HG03045 (cell line): ENCODE data around the gene ACTL6A.
A peak's percentile ranks its signal among the peaks of the same experiment; 100 is the strongest.

Experiments
- ATAC-seq: cut with Tn5 transposase; IDR thresholded peaks from one replicate; pipeline ENCODE4 v1.9.1; 2021; ENCODE audit warnings: mild to moderate bottlenecking, moderate library complexity; ENCODE audit not compliant: unreplicated experiment

Gene ACTL6A

DNA sequence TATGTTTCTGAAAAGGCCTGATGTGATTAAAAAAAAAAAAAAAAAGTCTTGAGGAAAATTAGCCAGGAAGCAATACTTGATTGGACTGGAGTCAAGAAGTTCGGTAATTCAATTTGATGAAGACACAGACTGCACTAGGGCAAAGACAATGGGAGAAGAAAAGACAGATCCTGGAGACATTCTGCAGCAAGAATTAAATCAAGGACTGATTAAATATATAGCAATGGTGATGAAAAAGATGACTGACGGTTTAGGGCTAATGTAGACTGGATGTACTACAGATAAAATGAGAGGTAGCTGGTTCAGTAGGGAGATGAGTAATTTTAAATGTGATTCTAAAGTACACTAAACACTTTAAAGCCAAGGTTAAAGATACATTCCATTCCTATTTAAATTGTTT lies 27.9 kb downstream of the ACTL6A start:
- ATAC-seq, result no peak

DNA sequence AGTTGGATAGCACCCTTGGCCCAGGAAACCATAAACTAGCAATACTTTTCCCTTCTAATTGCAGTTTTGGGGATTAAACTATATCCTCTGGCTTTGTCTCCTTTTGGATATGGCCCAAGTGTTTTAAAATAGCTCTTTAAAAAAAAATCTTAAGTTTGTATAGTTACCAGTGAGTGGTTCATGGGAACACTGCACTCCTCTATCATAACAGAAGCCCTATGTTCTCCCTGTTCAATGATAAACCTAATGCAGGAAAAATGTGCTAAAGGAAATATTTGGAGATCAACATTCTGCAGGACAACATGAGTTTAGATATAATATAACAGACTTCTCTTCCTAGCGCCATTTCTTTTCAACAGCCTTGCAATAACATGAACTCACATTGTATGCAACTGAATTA lies 28.6 kb downstream of the ACTL6A start:
- no peak for ATAC-seq

DNA sequence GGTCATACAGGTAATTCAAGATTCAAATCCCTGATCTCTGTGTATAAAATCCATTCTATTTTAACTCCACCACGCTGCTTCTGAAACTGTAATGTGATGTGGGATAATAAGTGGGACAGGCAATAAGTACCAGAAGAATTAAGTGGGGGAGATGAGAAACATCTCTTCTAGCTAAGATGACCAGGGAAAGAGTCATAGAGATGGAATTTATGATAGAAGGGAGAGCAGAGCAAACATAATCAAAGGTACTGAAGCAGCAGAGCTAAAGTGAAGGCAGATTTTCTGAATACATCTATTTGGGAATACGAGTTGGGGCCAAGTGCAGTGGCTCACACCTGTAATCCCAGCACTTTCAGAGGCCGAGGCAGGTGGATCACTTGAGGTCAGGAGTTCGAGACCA lies 36.8 kb downstream of the ACTL6A start:
- no peak for ATAC-seq

- no peak for ATAC-seq
Measured at GRCh38 chr3:179603321-179603720, 40.6 kb downstream of the ACTL6A start.

DNA sequence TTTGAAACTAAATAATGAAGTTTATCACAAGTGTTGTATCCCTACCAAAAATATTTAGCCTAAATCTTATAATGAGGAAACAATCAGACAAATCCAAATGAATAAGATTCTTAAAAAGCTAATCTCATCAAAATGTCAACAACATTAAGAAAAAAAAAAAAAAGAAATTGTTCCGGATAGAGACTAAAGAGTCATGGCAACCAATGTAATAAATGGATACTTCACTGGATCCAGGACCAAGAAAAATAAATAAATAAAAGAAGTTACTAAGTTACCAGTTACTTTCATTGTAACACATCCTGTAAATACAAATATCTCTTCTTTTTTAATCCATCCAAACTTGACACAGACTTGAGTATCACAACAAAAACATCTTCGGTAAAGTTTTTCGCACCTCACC lies 41.1 kb downstream of the ACTL6A start:
- no peak for ATAC-seq

DNA sequence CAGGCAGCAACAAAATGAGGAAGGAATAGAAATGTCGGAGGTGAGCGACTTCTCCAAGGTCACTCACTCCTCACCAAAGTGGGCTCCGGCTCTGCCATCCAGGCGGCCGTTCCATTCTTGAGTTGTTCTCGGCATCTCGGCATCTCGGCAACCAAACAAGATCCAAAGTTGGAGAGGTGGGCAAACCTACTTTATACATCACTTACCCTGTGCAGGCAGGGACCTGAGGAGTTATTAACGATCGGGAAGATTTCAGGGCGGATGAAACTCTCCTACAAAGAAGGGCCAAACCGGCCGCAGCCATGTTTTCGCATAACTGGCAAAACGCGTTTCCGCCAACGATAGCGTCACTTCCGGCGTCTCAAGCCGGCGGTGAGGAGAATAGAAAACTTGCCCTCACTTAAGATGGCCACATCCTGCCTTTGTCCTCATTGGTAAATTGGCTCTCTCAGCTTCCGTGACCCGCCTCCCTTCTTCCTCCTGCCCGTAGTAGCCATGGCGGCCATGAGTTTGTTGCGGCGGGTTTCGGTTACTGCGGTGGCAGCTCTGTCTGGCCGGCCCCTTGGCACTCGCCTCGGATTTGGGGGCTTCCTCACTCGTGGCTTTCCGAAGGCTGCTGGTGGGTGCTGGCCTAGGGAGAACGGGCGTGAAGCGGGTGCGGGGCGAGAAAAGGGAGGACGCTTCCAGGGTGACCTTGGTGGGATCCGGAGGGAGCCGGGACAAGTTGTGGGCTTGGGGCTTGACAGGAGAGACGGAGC lies 41.8 kb downstream of the ACTL6A start, which contains the start of the genes MRPL47 and NDUFB5:
TSS of gene MRPL47 (minus strand) at position 318 of the 758 bp plus-strand sequence. CDS start at position 304, 14 bp downstream.
TSS of gene NDUFB5 (plus strand) at position 474 of the 758 bp plus-strand sequence. CDS start at position 496, 22 bp downstream.
- peak; percentile 98 for ATAC-seq

- no peak for ATAC-seq
Measured at GRCh38 chr3:179606534-179607085, 43.9 kb downstream of the ACTL6A start.

GRCh38 chr3:179608931-179609720 lies 46.4 kb downstream of the ACTL6A start:
- ATAC-seq, result peak; percentile 52

DNA sequence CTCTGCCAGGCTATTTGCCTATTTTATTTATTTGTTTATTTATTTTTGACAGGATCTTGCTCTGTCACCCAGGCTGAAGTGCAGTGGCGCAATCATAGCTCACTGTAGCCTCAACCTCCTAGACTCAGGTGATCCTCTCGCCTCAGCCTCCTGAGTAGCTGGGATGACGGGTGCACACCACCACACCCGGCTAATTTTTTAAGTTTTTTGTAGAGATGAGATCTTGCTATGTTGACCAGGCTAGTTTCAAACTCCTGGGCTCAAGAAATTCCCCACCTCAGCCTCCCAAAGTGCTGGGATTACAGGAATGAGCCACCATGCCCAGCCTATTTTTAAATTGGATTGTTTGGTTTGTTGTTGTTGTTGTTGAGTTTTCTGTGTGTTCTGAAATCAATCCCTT lies 47.3 kb downstream of the ACTL6A start:
- ATAC-seq, result no peak

DNA sequence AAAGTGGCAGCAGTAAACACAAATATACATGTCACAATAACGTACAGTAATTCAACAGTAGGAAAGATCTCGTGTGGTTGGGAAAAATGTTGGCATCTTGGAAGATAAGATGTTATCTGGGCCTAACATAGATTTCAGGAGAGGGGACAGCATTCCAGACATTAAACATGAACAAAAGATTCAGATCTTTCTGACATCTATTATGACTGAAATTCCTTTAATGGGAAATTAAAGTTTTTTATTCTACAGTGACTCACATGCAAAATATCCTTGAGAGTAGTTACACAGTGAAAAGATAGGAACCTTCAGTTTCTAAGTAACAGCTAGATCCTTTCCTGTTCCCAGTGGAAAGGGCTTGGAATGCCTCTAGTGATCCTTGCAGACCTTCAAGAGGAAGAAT lies 51.1 kb downstream of the ACTL6A start:
- no peak for ATAC-seq

- ATAC-seq, result no peak
Measured at GRCh38 chr3:179615458-179616173, 52.9 kb downstream of the ACTL6A start.

DNA sequence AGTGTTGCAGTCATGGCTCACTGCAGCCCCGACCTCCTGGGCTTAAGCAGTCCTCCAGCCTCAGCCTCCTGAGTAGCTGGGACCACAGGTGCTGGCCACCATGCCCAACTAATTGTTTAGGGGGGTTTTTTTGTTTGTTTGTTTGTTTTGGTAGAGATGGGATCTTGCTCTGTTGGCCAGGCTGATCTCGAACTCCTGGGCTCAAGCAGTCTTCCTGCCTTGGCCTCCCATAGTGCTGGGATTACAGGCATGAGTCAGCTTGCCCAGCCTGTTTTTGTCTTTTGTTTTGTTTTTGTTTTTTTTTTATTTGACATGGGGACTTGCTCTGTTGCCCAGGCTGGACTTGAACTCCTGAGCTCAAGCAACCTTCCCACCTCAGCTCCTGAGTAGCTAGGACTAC lies 59.3 kb downstream of the ACTL6A start:
- ATAC-seq, result no peak

DNA sequence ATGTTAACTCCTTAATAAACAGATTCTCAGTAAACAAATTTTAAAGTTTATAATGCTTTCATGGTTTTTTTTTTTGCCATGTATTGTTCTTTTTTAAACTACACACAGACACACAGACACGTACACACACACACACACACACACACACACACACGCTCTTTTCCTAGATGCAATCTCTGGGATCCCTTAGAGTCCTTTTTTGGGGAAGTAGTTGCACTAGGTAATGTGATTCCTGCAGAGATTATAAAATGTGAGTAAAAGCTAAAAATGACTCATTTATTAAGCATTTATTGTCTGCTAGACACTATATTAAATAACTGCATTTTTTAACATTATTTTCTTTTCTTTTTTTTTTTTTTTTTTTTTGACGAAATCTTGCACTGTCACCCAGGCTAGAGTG lies 61.7 kb downstream of the ACTL6A start:
- ATAC-seq, result no peak

GRCh38 chr3:179630753-179631451 lies 68.2 kb downstream of the ACTL6A start:
- ATAC-seq, result no peak
